ENCODE results near the gene EIF5B. TPM values are rescaled to one million over a fixed set of nuclear protein-coding genes. Genes with fewer than 3 reads are reported as not detected.

Gene EIF5B
- total and polyA plus RNA-seq, 2 of the 8 experiments (the other 6 are each of a cell fraction or from before 2014, with no cell fraction given) = 10.7 to 64.5 TPM

DNA sequence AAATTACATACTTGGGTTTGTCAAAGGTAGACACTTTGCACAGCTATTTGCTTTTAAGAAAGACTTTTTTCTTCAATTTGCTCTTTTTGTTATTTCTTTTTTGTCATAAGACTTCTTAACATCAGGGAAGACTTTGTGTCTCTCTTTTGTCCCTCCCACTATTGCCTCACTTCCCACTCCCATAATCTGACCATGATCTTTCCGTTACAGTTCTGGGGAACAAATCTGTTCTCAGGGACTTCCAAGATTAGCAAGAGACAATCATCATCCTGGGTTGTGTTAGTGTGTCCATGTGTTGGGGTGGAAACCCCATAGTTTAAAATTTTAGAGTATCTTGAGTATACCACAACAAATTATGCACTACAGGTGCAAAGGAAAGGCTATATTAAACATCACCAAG lies 77.4 kb downstream of the EIF5B start:
- no peaks in the 10 kb centered on the region for H3K9me3 ChIP-seq (ENCODE audit: insufficient read depth in 2 of 2, low read depth in 1 of 2, low read length in 1 of 2)
- no peak overlapping the region for H3K23ac ChIP-seq (ENCODE audit: insufficient read length)
- POLR2A ChIA-PET (ENCODE audit: partially characterized antibody) = no interaction called here
- H2BK15ac ChIP-seq (ENCODE audit: low read length) = no peak overlapping the region
- no peak for DNase-seq (ENCODE audit: low read depth in 1 of 2, low spot score in 2 of 2)
- H3K27me3 ChIP-seq (replicated peaks in 1 of 4; ENCODE audit: control insufficient read depth in 3 of 4, extremely low read depth in 1 of 4, insufficient read depth in 3 of 4, low read length in 3 of 4) = no peaks in the 10 kb centered on the region
- H3K18ac ChIP-seq (ENCODE audit: extremely low read depth, low read length) = no peak overlapping the region
- no peak overlapping the region for H3K56ac ChIP-seq (replicated peaks; ENCODE audit: insufficient read length, low read depth, low read length)
- H3K14ac ChIP-seq (ENCODE audit: insufficient read length) = no peak overlapping the region
- H3K79me2 ChIP-seq (ENCODE audit: control insufficient read depth in 1 of 2, insufficient read depth in 2 of 2, low read length in 2 of 2) = no peaks in the 10 kb centered on the region
- peak overlapping the region in 1 of 4 experiments; percentile 8; a peak in 1 of 7 replicates for H3K9ac ChIP-seq (replicated peaks in 1 of 4; ENCODE audit: extremely low read depth in 1 of 4, low read depth in 3 of 4, low read length in 3 of 4)
- H3K36me3 ChIP-seq (ENCODE audit: control insufficient read depth in 2 of 4, insufficient read depth in 4 of 4, low read length in 3 of 4) = peaks cover 4 to 54% (median 33%) of the 10 kb centered on the region in 4 experiments; a peak in 7 of 8 replicates
- H2BK20ac ChIP-seq (ENCODE audit: low read length) = no peak overlapping the region
- no peaks in the 10 kb centered on the region for H3K79me1 ChIP-seq (ENCODE audit: low read depth, low read length)
- 89% methylated on average over 1 of the region's 1 CpG; no CpG with 5 or more reads in 1 of the 2 experiments for WGBS, 2 experiments (ENCODE audit: extremely low coverage in 1 of 2, insufficient coverage in 1 of 2, insufficient read length in 1 of 2, insufficient replicate concordance in 2 of 2, low coverage in 1 of 2, low lambda C conversion rate in 2 of 2, missing lambda C conversion rate in 1 of 2)
- no peak overlapping the region for H3K4me2 ChIP-seq (ENCODE audit: insufficient read depth in 1 of 2, low read depth in 2 of 2, low read length in 2 of 2)
- FAIRE-seq = no peak
- H3K27ac ChIP-seq (ENCODE audit: low read depth, low read length) = no peak overlapping the region
- no peak overlapping the region for H4K5ac ChIP-seq (ENCODE audit: insufficient read length, low read depth, low read length)
- H2BK120ac ChIP-seq (replicated peaks; ENCODE audit: low read depth, low read length) = no peak overlapping the region
- H3K4ac ChIP-seq (replicated peaks; ENCODE audit: insufficient read length, low read depth, low read length) = no peak overlapping the region
- H4K8ac ChIP-seq (ENCODE audit: extremely low read depth, insufficient read depth, low read length) = no peak overlapping the region
- no peak overlapping the region for H4K91ac ChIP-seq (replicated peaks; ENCODE audit: insufficient read length, low read length)
- no peak overlapping the region for H2BK5ac ChIP-seq (ENCODE audit: low read depth, low read length)
- no peaks in the 10 kb centered on the region for H3K4me1 ChIP-seq (replicated peaks in 1 of 4; ENCODE audit: control insufficient read depth in 3 of 4, insufficient read depth in 4 of 4, low read length in 3 of 4)
- no peak overlapping the region for H2AFZ ChIP-seq (ENCODE audit: low read length)
- no peak overlapping the region for H2BK12ac ChIP-seq (ENCODE audit: low read depth, low read length)
- H3K23me2 ChIP-seq (ENCODE audit: low read depth, low read length) = no peaks in the 10 kb centered on the region
- no peak overlapping the region for H2AK5ac ChIP-seq (ENCODE audit: low read depth, low read length)
- H3K4me3 ChIP-seq (ENCODE audit: extremely low read depth in 1 of 4, insufficient read depth in 2 of 4, low read depth in 3 of 4, low read length in 4 of 4) = no peak overlapping the region
- CTCF ChIA-PET (ENCODE audit: partially characterized antibody) = interaction anchor here (1.1 to 1.4 kb wide), 2 partner anchors 8 to 11 kb away, joined by 4 read pairs; no protein-coding TSS in a partner anchor
- no peaks in the 10 kb centered on the region for H4K20me1 ChIP-seq (replicated peaks in 1 of 2; ENCODE audit: control insufficient read depth in 1 of 2, insufficient read depth in 2 of 2, low read length in 2 of 2)
- TF ChIP-seq NRF1 (IDR thresholded peaks at IDR 0.05; ENCODE audit: low read depth, low read length) (no peak), HDAC6 (IDR thresholded peaks at IDR 0.05; ENCODE audit: low read depth, low read length) (no peak), CEBPB (IDR thresholded peaks at IDR 0.05; ENCODE audit: low read depth, low read length) (no peak), ASH2L (IDR thresholded peaks at IDR 0.05; ENCODE audit: low read length) (no peak), BRCA1 (IDR thresholded peaks at IDR 0.05; ENCODE audit: low read depth, low read length) (no peak), PHF8 (conservative IDR thresholded peaks at IDR 0.05; ENCODE audit: low read depth, low read length) (no peak), RFX5 (IDR thresholded peaks at IDR 0.05; ENCODE audit: borderline replicate concordance, low read depth, low read length) (no peak), FOSL1 (IDR thresholded peaks at IDR 0.05; ENCODE audit: insufficient read depth, low read depth, low read length) (no peak), RNF2 (IDR thresholded peaks at IDR 0.05; ENCODE audit: borderline replicate concordance, low read depth, low read length, missing control alignments, poor library complexity, severe bottlenecking) (no peak), SIX5 (IDR thresholded peaks at IDR 0.05; ENCODE audit: low read depth, low read length) (no peak), TCF12 (IDR thresholded peaks at IDR 0.05; ENCODE audit: low read depth, low read length) (no peak), TEAD4 (IDR thresholded peaks at IDR 0.05; ENCODE audit: low read depth, low read length) (no peak), CBX5 (IDR thresholded peaks at IDR 0.05; ENCODE audit: low read depth, low read length) (no peak), RXRA (IDR thresholded peaks at IDR 0.05; ENCODE audit: insufficient read depth, low read depth, low read length) (no peak), POLR2A (IDR thresholded peaks at IDR 0.05; ENCODE audit: control extremely low read depth in 1 of 2, low read depth in 2 of 2, low read length in 2 of 2) (no peak), TAF1 (IDR thresholded peaks at IDR 0.05; ENCODE audit: low read depth, low read length) (no peak)

All from H1 (cell line).